ENCODE data around the gene LYRM1. TPM values are rescaled to one million over a fixed set of nuclear protein-coding genes. Genes with fewer than 3 reads are reported as not detected.

Gene LYRM1
- total RNA-seq, 1 experiment from 2014 or later = 29.8 TPM

- DNase-seq = peak; percentile 47
- peaks cover 3% of the 10 kb centered on the region for H3K36me3 ChIP-seq (replicated peaks; ENCODE audit: control insufficient read depth, insufficient read depth, low read length)
- H3K27me3 ChIP-seq (ENCODE audit: control insufficient read depth, insufficient read depth, low read length) = no peaks in the 10 kb centered on the region
- no peak overlapping the region for H3K4me3 ChIP-seq (ENCODE audit: insufficient read depth, low read depth, low read length)
Measured at GRCh38 chr16:20866145-20866772, 34.3 kb upstream of the LYRM1 start.

- no peak for DNase-seq
- Histone ChIP-seq H3K36me3 (replicated peaks; ENCODE audit: control insufficient read depth, insufficient read depth, low read length) (peaks cover 3% of the 10 kb centered on the region), H3K27me3 (ENCODE audit: control insufficient read depth, insufficient read depth, low read length) (no peaks in the 10 kb centered on the region), H3K4me3 (ENCODE audit: insufficient read depth, low read depth, low read length) (no peak overlapping the region)
Measured at GRCh38 chr16:20866801-20867200, 33.8 kb upstream of the LYRM1 start.

GRCh38 chr16:20867585-20867984 lies 33.0 kb upstream of the LYRM1 start:
- H3K4me3 ChIP-seq (ENCODE audit: insufficient read depth, low read depth, low read length) = no peak overlapping the region
- no peaks in the 10 kb centered on the region for H3K36me3 ChIP-seq (replicated peaks; ENCODE audit: control insufficient read depth, insufficient read depth, low read length)
- DNase-seq = no peak
- no peaks in the 10 kb centered on the region for H3K27me3 ChIP-seq (ENCODE audit: control insufficient read depth, insufficient read depth, low read length)

GRCh38 chr16:20868890-20869289 lies 31.7 kb upstream of the LYRM1 start:
- Histone ChIP-seq H3K36me3 (replicated peaks; ENCODE audit: control insufficient read depth, insufficient read depth, low read length) (no peaks in the 10 kb centered on the region), H3K4me3 (ENCODE audit: insufficient read depth, low read depth, low read length) (no peak overlapping the region), H3K27me3 (ENCODE audit: control insufficient read depth, insufficient read depth, low read length) (no peaks in the 10 kb centered on the region)
- DNase-seq = no peak

GRCh38 chr16:20870122-20870820 lies 30.3 kb upstream of the LYRM1 start:
- Histone ChIP-seq H3K36me3 (replicated peaks; ENCODE audit: control insufficient read depth, insufficient read depth, low read length) (no peaks in the 10 kb centered on the region), H3K4me3 (ENCODE audit: insufficient read depth, low read depth, low read length) (no peak overlapping the region), H3K27me3 (ENCODE audit: control insufficient read depth, insufficient read depth, low read length) (no peaks in the 10 kb centered on the region)
- no peak for DNase-seq

- Histone ChIP-seq H3K36me3 (replicated peaks; ENCODE audit: control insufficient read depth, insufficient read depth, low read length) (no peaks in the 10 kb centered on the region), H3K4me3 (ENCODE audit: insufficient read depth, low read depth, low read length) (no peak overlapping the region), H3K27me3 (ENCODE audit: control insufficient read depth, insufficient read depth, low read length) (no peaks in the 10 kb centered on the region)
- no peak for DNase-seq
Measured at GRCh38 chr16:20871258-20871657, 29.3 kb upstream of the LYRM1 start.

GRCh38 chr16:20871941-20872815 lies 28.4 kb upstream of the LYRM1 start:
- H3K36me3 ChIP-seq (replicated peaks; ENCODE audit: control insufficient read depth, insufficient read depth, low read length) = no peaks in the 10 kb centered on the region
- H3K27me3 ChIP-seq (ENCODE audit: control insufficient read depth, insufficient read depth, low read length) = no peaks in the 10 kb centered on the region
- no peak for DNase-seq
- H3K4me3 ChIP-seq (ENCODE audit: insufficient read depth, low read depth, low read length) = no peak overlapping the region

GRCh38 chr16:20873331-20873730 lies 27.2 kb upstream of the LYRM1 start:
- H3K4me3 ChIP-seq (ENCODE audit: insufficient read depth, low read depth, low read length) = no peak overlapping the region
- no peak for DNase-seq
- no peaks in the 10 kb centered on the region for H3K36me3 ChIP-seq (replicated peaks; ENCODE audit: control insufficient read depth, insufficient read depth, low read length)
- H3K27me3 ChIP-seq (ENCODE audit: control insufficient read depth, insufficient read depth, low read length) = no peaks in the 10 kb centered on the region

- DNase-seq = no peak
- H3K4me3 ChIP-seq (ENCODE audit: insufficient read depth, low read depth, low read length) = no peak overlapping the region
- H3K27me3 ChIP-seq (ENCODE audit: control insufficient read depth, insufficient read depth, low read length) = no peaks in the 10 kb centered on the region
Measured at GRCh38 chr16:20874088-20874581, 26.4 kb upstream of the LYRM1 start.

GRCh38 chr16:20875355-20875650 lies 25.3 kb upstream of the LYRM1 start:
- no peak for DNase-seq
- H3K4me3 ChIP-seq (ENCODE audit: insufficient read depth, low read depth, low read length) = no peak overlapping the region
- H3K27me3 ChIP-seq (ENCODE audit: control insufficient read depth, insufficient read depth, low read length) = no peaks in the 10 kb centered on the region
- no peaks in the 10 kb centered on the region for H3K36me3 ChIP-seq (replicated peaks; ENCODE audit: control insufficient read depth, insufficient read depth, low read length)

More at GRCh38 chr16:20874088-20874581, 26.4 kb upstream of the LYRM1 start:
- no peaks in the 10 kb centered on the region for H3K36me3 ChIP-seq (replicated peaks; ENCODE audit: control insufficient read depth, insufficient read depth, low read length)

- no peak for DNase-seq
- Histone ChIP-seq H3K4me3 (ENCODE audit: insufficient read depth, low read depth, low read length) (no peak overlapping the region), H3K36me3 (replicated peaks; ENCODE audit: control insufficient read depth, insufficient read depth, low read length) (no peaks in the 10 kb centered on the region), H3K27me3 (ENCODE audit: control insufficient read depth, insufficient read depth, low read length) (no peaks in the 10 kb centered on the region)
Measured at GRCh38 chr16:20878682-20879147, 21.9 kb upstream of the LYRM1 start.

GRCh38 chr16:20879175-20880040 lies 21.2 kb upstream of the LYRM1 start:
- DNase-seq = no peak
- H3K27me3 ChIP-seq (ENCODE audit: control insufficient read depth, insufficient read depth, low read length) = no peaks in the 10 kb centered on the region
- no peak overlapping the region for H3K4me3 ChIP-seq (ENCODE audit: insufficient read depth, low read depth, low read length)
- H3K36me3 ChIP-seq (replicated peaks; ENCODE audit: control insufficient read depth, insufficient read depth, low read length) = no peaks in the 10 kb centered on the region

GRCh38 chr16:20880867-20881502 lies 19.6 kb upstream of the LYRM1 start:
- H3K4me3 ChIP-seq (ENCODE audit: insufficient read depth, low read depth, low read length) = no peak overlapping the region
- no peak for DNase-seq
- no peaks in the 10 kb centered on the region for H3K36me3 ChIP-seq (replicated peaks; ENCODE audit: control insufficient read depth, insufficient read depth, low read length)
- H3K27me3 ChIP-seq (ENCODE audit: control insufficient read depth, insufficient read depth, low read length) = no peaks in the 10 kb centered on the region

- Histone ChIP-seq H3K4me3 (ENCODE audit: insufficient read depth, low read depth, low read length) (no peak overlapping the region), H3K27me3 (ENCODE audit: control insufficient read depth, insufficient read depth, low read length) (no peaks in the 10 kb centered on the region), H3K36me3 (replicated peaks; ENCODE audit: control insufficient read depth, insufficient read depth, low read length) (no peaks in the 10 kb centered on the region)
- DNase-seq = no peak
Measured at GRCh38 chr16:20881503-20881878, 19.1 kb upstream of the LYRM1 start.

Data from H7 (cell line).